GM19351 (cell line): Measurements from ENCODE around the gene RC3H1.
"Not testable (repeated sequence)": the region's sequence is repeated elsewhere in the genome, so short reads cannot be mapped to it uniquely, and the experiment has no call there.

ENCODE experiments used
- ATAC-seq: cut with Tn5 transposase; IDR thresholded peaks from one replicate; pipeline ENCODE4 v1.9.1; 2021; ENCODE audit warnings: mild to moderate bottlenecking, moderate library complexity; ENCODE audit not compliant: unreplicated experiment

Gene RC3H1, protein sequence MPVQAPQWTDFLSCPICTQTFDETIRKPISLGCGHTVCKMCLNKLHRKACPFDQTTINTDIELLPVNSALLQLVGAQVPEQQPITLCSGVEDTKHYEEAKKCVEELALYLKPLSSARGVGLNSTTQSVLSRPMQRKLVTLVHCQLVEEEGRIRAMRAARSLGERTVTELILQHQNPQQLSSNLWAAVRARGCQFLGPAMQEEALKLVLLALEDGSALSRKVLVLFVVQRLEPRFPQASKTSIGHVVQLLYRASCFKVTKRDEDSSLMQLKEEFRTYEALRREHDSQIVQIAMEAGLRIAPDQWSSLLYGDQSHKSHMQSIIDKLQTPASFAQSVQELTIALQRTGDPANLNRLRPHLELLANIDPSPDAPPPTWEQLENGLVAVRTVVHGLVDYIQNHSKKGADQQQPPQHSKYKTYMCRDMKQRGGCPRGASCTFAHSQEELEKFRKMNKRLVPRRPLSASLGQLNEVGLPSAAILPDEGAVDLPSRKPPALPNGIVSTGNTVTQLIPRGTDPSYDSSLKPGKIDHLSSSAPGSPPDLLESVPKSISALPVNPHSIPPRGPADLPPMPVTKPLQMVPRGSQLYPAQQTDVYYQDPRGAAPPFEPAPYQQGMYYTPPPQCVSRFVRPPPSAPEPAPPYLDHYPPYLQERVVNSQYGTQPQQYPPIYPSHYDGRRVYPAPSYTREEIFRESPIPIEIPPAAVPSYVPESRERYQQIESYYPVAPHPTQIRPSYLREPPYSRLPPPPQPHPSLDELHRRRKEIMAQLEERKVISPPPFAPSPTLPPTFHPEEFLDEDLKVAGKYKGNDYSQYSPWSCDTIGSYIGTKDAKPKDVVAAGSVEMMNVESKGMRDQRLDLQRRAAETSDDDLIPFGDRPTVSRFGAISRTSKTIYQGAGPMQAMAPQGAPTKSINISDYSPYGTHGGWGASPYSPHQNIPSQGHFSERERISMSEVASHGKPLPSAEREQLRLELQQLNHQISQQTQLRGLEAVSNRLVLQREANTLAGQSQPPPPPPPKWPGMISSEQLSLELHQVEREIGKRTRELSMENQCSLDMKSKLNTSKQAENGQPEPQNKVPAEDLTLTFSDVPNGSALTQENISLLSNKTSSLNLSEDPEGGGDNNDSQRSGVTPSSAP

GRCh38 chr1:174022080-174022975 lies at the start of gene RC3H1:
Gene RC3H1, minus strand, starts transcription at chr1:174022357. Its CDS starts 29,372 bp downstream, at chr1:173992985.
- peak; percentile 87 for ATAC-seq

GRCh38 chr1:174070614-174071013 lies 48.5 kb upstream of the RC3H1 start:
- ATAC-seq, result no peak

DNA sequence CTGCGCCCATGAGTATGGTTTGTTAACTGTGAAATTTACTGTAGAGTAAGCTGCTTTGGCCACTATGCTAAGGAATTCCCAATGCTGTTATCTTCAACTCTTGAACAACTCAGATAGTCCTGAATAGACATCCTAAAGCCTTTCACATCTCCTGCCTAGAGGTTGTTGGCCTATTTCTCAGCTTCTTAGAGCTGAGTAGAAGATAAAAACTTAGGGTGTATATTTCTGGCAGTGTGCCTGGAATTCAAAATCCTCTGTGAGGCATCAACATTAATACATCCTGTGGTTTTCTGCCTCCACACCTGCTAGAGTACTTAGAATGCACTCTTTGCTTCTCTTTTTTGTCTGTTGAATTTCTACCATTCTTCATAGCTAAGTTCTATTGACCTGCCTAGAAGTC lies 45.8 kb upstream of the RC3H1 start:
- ATAC-seq, result no peak

- no peak for ATAC-seq
Measured at GRCh38 chr1:174060090-174060489, 37.9 kb upstream of the RC3H1 start.

DNA sequence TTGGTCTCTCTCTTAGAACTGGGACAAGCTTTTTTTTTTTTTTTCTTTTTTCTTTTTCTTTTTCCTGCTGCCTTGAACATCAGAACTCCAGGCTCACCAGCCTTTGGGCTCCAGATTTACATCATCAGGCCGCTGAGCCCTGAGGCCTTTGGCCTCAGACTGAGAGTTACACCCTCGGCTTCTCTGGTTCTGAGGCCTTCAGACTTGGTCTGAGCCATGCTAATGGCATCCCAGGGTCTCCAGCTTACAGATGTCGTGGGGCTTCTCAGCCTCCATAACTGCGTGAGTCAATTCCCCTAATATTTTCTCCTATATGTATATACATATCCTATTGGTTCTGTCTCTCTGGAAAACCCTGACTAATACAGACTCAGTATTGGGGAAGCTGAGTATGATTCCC lies 36.5 kb upstream of the RC3H1 start:
- no peak for ATAC-seq

DNA sequence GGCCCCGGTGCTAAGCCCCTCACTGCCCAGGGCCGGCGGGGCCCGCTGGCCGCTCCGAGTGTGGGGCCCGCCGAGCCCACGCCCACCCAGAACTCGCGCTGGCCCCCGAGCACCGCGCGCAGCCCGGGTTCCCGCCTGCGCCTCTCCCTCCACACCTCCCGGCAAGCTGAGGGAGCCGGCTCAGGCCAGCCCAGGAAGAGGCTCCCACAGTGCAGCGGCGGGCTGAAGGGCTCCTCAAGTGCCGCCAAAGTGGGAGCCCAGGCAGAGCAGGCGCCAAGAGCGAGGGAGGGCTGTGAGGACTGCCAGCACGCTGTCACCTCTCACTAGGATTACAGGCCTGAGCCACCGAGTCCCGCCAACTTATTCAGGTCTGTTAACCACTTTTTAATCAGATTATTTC lies 34.5 kb upstream of the RC3H1 start:
- not testable (repeated sequence) for ATAC-seq

GRCh38 chr1:174055797-174056196 lies 33.6 kb upstream of the RC3H1 start:
- not testable (repeated sequence) for ATAC-seq

DNA sequence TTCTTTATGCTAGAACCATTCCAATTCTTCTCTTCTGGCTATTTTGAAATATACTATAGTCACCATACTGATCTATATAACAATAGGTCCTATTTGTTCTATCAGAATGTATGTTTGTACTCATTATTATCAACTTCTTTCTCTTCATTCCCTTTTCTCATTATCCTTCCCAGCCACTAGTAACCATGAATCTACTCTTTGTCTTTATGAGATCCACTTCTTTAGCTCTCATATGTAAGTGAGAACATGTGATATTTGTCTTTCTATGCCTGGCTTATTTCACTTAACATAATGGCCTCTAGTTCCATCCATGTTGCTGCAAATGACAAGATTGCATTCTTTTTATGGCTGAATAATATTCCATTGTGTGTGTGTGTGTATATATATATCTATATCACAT lies 31.7 kb upstream of the RC3H1 start:
- ATAC-seq, result no peak

DNA sequence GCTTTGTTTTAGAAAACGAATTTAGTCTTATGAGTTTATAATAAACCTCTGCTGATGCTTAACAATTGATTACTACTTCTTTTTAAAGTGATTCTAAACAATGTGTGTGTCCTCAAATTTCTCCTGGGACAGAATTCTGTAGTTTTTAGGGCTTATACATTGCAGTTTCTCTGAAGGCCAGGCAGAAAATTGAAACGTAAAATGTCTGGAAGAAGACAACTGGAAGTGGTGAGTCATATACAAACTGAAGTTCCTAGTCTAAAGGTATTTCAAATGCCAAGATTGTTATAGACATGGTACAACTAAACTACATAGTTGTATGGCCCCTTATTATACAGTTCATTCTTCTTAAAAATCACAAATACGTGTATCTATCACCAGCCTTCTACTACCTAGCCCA lies 30.5 kb upstream of the RC3H1 start:
- ATAC-seq, result no peak

- no peak for ATAC-seq
Measured at GRCh38 chr1:174051956-174052355, 29.8 kb upstream of the RC3H1 start.

- ATAC-seq, result no peak
Measured at GRCh38 chr1:174049514-174049913, 27.4 kb upstream of the RC3H1 start.

DNA sequence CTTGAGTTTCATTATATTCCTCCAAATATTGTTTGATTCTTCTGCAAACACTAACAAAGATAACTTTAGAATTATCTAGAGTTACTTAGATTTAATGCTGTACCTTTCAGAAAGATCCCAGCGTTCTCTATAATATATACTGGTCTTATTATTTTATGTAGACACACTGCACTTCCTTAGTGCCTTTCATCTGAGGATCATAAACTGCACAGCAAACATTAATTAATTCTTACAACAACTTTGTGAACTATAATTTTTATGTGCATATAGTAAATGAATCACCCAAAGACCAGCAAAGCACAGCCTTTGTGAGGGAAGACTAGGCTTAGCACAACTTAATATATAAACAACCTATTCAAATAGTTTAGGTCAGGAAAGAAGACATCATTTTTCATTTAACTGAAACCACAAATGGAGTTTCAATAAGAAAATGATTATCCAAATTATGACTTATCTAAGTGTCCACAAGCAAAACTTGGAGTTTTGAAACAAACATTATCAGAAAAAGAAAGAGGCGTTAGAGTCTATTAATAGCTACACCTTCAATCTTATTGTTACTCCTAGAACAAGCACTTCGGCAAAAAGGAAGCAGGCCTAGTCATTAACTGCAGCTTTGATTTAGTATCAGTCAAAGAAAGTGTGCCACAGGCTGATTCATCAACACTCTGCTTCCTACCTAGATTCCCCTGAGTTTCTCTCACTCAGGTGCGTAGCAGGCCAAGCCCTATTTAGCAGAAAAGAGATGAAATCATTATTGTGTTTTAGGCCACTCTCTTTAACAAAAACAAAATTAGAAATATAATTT lies 22.5 kb upstream of the RC3H1 start:
- no peak for ATAC-seq

DNA sequence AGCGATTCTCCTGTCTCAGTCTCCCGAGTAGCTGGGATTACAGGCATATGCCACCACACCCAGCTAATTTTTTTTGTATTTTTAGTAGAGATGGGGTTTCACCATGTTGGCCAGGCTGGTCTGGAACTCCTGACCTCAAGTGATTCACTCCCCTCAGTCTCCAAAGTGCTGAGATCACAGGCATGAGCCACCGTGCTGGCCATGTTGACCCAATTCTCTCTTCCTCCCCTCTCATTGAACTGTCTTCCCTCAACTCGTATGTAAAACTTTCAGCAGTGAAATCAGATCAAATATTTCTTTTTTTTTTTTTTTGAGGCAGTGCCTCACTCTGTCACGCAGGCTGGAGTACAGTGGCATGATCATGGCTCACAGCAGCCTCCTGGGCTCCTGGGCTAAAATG lies 20.4 kb upstream of the RC3H1 start:
- not testable (repeated sequence) for ATAC-seq

DNA sequence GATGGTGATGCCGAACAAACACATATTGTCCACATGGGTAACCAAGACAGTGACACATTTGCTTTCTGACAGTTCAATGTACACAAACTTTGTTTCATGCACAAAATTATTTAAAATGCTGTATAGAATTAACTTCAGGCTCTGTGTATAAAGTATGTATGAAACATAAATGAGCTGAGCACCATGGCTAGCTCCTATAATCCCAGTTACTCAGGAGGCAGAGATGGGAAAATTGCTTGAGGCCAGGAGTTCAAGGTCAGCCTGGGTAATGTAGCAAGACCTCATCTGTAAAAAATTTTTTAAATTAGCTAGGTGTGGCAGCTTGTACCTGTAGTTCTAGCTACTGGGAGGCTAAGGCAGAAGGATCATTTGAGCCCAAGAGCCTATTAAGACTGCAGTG lies 19.2 kb upstream of the RC3H1 start:
- ATAC-seq, result no peak

GRCh38 chr1:174040387-174040786 lies 18.2 kb upstream of the RC3H1 start:
- no peak for ATAC-seq

DNA sequence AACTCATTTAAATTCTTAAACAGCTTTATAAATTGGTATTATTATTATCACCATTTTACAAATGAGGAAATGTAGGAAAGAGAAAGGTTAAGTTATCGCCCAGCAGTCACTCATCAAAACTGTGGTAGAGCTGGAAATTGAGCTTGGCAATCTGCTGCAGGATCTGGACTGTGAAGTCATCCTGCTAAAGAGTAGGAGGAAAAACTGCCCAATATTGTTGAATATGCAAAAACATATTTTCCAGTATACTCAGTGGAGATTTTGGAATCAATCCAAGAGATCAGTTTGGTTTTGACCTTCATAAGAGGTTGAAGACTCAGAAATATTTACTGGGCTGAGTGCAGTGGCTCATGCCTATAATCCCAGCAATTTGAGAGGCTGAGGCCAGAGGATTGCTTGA lies 16.9 kb upstream of the RC3H1 start:
- no peak for ATAC-seq

DNA sequence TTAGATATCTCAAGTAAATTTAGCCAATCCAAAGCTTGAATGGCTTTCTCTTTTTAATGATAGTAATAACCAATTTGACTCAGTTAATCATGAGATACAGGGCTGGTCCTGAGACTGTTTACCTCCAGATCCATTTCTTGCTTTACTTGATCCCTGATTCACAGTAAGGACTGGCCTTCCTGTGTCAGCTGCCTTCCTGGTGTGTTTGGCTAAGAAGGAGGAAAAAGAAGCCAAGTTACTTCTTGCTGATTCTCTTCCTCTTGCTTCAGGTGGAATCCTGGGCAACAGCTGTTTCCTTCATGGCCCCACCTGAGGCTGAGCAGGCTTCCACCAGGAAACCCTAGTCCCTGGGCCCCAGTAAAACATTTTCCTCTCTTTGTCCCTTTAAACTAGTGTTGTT lies 14.6 kb upstream of the RC3H1 start:
- no peak for ATAC-seq

DNA sequence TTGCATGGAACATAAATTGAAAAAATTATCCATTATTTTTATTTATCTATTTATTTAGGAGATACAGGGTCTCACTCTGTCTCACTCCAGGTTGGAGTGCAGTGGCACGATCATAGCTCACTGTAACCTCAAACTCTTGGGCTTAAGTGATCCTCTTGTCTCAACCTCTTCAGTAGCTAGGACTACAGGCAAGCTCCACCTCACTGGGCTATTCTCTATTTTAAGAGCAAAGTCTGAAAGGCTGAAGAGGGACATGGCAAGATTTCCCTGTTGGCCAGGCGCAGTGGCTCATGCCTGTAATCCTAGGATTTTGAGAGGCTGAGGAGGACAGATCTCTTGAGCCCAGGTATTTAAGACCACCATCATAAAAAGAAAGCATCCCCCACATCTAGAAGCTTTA lies 14.0 kb upstream of the RC3H1 start:
- ATAC-seq, result no peak

GRCh38 chr1:174032671-174033222 lies 10.6 kb upstream of the RC3H1 start:
- ATAC-seq, result no peak
